ACC112 (cell line): ENCODE data around the gene LRIT1.

Experiments used
- H2AFZ ChIP-seq: fragments of 200-600 bp; sonication (generic); one replicate; pipeline ENCODE4 v1.6.0; 2017; ENCODE audit warnings: antibody characterized with exemption, low read length; ENCODE audit not compliant: unreplicated experiment
- H3K27ac ChIP-seq: fragments of 200-600 bp; sonication (generic); 2 replicates; pipeline ENCODE4 v1.5.1; 2014; ENCODE audit warnings: low read depth, mild to moderate bottlenecking, antibody characterized with exemption, low read length, moderate library complexity
- H3K27me3 ChIP-seq: fragments of 200-600 bp; sonication (generic); 2 replicates; pipeline ENCODE4 v1.6.1; 2014; ENCODE audit warnings: mild to moderate bottlenecking, antibody characterized with exemption, low read length, moderate library complexity, mixed read lengths; ENCODE audit not compliant: insufficient read depth
- H3K36me3 ChIP-seq: fragments of 200-600 bp; sonication (generic); 2 replicates; pipeline ENCODE4 v1.6.1; 2016; ENCODE audit warnings: mild to moderate bottlenecking, antibody characterized with exemption, low read length, moderate library complexity, mixed read lengths; ENCODE audit not compliant: insufficient read depth
- H3K4me1 ChIP-seq: fragments of 200-600 bp; sonication (generic); one replicate; pipeline ENCODE4 v1.6.1; 2016; ENCODE audit warnings: low read length, mixed read lengths; ENCODE audit not compliant: insufficient read depth, unreplicated experiment, control insufficient read depth
- H3K4me3 ChIP-seq: fragments of 200-600 bp; sonication (generic); 2 replicates; pipeline ENCODE4 v1.5.1; 2014; ENCODE audit warnings: mild to moderate bottlenecking, low read depth, low read length
- H3K79me2 ChIP-seq: fragments of 200-600 bp; sonication (generic); one replicate; pipeline ENCODE4 v1.6.0; 2016; ENCODE audit warnings: low read length; ENCODE audit not compliant: control insufficient read depth, unreplicated experiment, insufficient read depth

The LRIT1 gene

GRCh38 chr10:84213076-84213475 lies 28.3 kb downstream of the LRIT1 start:
- no peaks in the 10 kb centered on the region for H3K4me1 ChIP-seq
- H3K79me2 ChIP-seq = no peaks in the 10 kb centered on the region
- no peak overlapping the region for H2AFZ ChIP-seq
- H3K27ac ChIP-seq = no peak overlapping the region
- no peak overlapping the region for H3K4me3 ChIP-seq
- no peaks in the 10 kb centered on the region for H3K36me3 ChIP-seq
- H3K27me3 ChIP-seq = peaks cover 74% of the 10 kb centered on the region

- no peak overlapping the region for H3K4me3 ChIP-seq
- no peaks in the 10 kb centered on the region for H3K79me2 ChIP-seq
- H3K4me1 ChIP-seq = no peaks in the 10 kb centered on the region
- no peaks in the 10 kb centered on the region for H3K36me3 ChIP-seq
- H2AFZ ChIP-seq = no peak overlapping the region
- peaks cover 79% of the 10 kb centered on the region for H3K27me3 ChIP-seq
- no peak overlapping the region for H3K27ac ChIP-seq
These were observed 29.3 kb downstream of the LRIT1 start for GRCh38 chr10:84212014-84212413.

- no peak overlapping the region for H2AFZ ChIP-seq
- H3K27me3 ChIP-seq = peaks cover 80% of the 10 kb centered on the region
- no peaks in the 10 kb centered on the region for H3K79me2 ChIP-seq
- H3K4me3 ChIP-seq = no peak overlapping the region
- H3K27ac ChIP-seq = no peak overlapping the region
- no peaks in the 10 kb centered on the region for H3K36me3 ChIP-seq
- H3K4me1 ChIP-seq = no peaks in the 10 kb centered on the region
These were observed 29.8 kb downstream of the LRIT1 start for GRCh38 chr10:84211566-84211965.

GRCh38 chr10:84208023-84208422 lies 33.3 kb downstream of the LRIT1 start:
- no peak overlapping the region for H2AFZ ChIP-seq
- no peak overlapping the region for H3K4me3 ChIP-seq
- H3K36me3 ChIP-seq = no peaks in the 10 kb centered on the region
- peaks cover 58% of the 10 kb centered on the region for H3K27me3 ChIP-seq
- H3K27ac ChIP-seq = no peak overlapping the region
- no peaks in the 10 kb centered on the region for H3K4me1 ChIP-seq
- H3K79me2 ChIP-seq = no peaks in the 10 kb centered on the region

DNA sequence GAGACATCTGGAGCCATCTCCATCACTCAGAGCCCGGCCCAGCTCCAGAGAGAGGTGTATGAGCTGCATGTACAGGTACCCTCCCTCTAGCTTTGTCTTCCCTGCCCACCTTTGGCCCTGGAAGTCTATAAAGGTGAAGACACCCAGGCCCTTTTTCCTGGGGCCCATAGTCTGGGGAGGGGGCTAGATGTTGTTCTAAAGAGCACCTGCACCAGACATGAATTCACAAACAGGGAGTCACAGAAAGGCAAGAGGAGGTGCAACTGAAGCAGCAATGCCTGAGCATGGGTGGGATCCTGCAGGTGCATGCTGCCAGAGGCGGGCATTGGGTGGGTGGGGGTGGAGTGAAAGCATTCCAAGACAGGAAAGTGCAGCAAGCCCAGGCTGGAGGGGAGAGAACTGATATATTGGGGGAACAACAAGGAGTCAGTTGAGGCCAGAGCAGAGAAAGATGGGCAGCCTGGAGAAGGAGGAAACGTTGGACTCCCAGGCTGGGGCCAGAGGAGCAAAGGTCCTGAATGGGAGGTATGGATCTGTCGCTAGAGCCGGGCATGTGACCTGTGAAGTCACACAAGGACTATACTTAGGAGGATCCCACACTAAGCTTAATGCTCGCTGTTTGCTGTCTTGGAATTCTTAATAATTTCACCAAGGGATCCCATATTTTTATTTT lies 35.4 kb downstream of the LRIT1 start:
- peaks cover 49% of the 10 kb centered on the region for H3K27me3 ChIP-seq

DNA sequence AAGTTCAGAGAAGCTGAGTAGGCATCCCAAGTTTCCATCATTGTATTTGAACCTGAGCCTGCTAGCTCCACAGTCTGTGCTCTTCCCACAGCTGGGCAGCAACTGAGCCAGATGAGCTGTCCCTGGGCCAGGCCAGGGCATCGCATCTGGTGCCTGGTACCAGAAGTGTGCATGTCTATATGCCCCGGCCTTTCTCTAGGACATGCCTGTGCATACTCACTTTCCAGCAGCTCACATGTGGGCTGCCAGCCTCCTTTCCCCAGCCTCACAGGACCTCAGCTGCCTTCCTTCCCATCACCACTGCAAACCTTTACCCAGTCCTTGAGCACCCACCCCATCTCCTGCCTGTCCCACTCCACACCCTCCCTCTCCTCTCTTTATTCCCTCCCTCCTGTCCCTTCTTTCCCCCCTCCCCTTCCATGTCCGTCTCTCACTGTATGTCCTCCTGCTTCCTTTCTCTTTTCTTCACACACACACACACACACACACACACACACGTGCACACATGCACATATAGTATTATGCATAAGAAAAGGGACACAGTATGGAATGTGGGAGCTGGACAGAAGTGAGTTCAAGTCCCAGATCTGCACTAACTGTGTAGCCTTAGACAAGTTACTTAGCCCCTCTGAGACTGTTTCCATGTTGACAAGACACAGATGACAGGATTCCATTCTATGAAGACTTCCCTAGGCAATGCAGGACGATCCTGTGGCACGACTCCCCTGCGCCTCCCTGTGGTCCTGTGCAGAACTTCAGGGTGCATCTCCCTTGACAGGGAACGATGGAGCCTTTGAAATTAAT lies 36.1 kb downstream of the LRIT1 start:
- Histone ChIP-seq H3K27ac (no peak overlapping the region), H3K4me1 (no peaks in the 10 kb centered on the region), H3K4me3 (no peak overlapping the region), H3K79me2 (no peaks in the 10 kb centered on the region), H2AFZ (no peak overlapping the region), H3K27me3 (peaks cover 49% of the 10 kb centered on the region), H3K36me3 (no peaks in the 10 kb centered on the region)

More for the DNA sequence above, 35.4 kb downstream of the LRIT1 start:
- no peak overlapping the region for H3K27ac ChIP-seq
- no peaks in the 10 kb centered on the region for H3K4me1 ChIP-seq
- H3K36me3 ChIP-seq = no peaks in the 10 kb centered on the region
- no peak overlapping the region for H2AFZ ChIP-seq
- no peaks in the 10 kb centered on the region for H3K79me2 ChIP-seq
- H3K4me3 ChIP-seq = no peak overlapping the region

- H3K27me3 ChIP-seq = peaks cover 47% of the 10 kb centered on the region
- H3K4me1 ChIP-seq = no peaks in the 10 kb centered on the region
- H3K27ac ChIP-seq = no peak overlapping the region
- no peaks in the 10 kb centered on the region for H3K79me2 ChIP-seq
- no peak overlapping the region for H3K4me3 ChIP-seq
- no peak overlapping the region for H2AFZ ChIP-seq
- no peaks in the 10 kb centered on the region for H3K36me3 ChIP-seq
These were observed 36.7 kb downstream of the LRIT1 start for GRCh38 chr10:84204610-84205009.

GRCh38 chr10:84204122-84204521 lies 37.2 kb downstream of the LRIT1 start:
- no peaks in the 10 kb centered on the region for H3K79me2 ChIP-seq
- H3K4me3 ChIP-seq = no peak overlapping the region

DNA sequence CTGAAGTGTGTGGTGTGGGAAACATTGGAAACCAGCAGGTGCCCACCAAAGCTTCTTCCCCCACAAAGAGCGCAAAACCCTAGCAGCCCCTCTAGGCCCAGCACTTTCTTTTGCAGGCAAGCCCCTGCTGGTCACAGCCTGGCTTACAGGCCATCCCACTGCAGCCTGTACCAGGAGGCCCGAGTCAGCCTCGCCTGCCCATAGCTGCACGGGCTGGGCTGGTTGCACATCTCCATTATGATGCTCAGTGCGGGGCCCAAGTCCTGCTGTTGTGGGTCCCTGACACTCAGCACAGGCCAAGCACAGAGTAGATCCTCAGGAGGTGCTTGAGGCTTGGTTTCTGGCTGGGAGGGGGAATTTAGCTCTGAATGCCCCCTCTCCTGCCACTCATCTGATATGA lies 39.0 kb downstream of the LRIT1 start:
- no peak overlapping the region for H3K4me3 ChIP-seq
- H3K36me3 ChIP-seq = no peaks in the 10 kb centered on the region
- H2AFZ ChIP-seq = no peak overlapping the region

More at GRCh38 chr10:84204122-84204521, 37.2 kb downstream of the LRIT1 start:
- Histone ChIP-seq H3K27me3 (peaks cover 48% of the 10 kb centered on the region), H3K4me1 (no peaks in the 10 kb centered on the region), H3K36me3 (no peaks in the 10 kb centered on the region), H3K27ac (no peak overlapping the region), H2AFZ (no peak overlapping the region)

GRCh38 chr10:84201682-84202081 lies 39.7 kb downstream of the LRIT1 start:
- Histone ChIP-seq H3K4me1 (no peaks in the 10 kb centered on the region), H3K27ac (no peak overlapping the region), H3K27me3 (peaks cover 49% of the 10 kb centered on the region), H3K36me3 (no peaks in the 10 kb centered on the region), H3K79me2 (no peaks in the 10 kb centered on the region), H2AFZ (no peak overlapping the region), H3K4me3 (no peak overlapping the region)

More for the DNA sequence above, 39.0 kb downstream of the LRIT1 start:
- Histone ChIP-seq H3K27ac (no peak overlapping the region), H3K4me1 (no peaks in the 10 kb centered on the region), H3K27me3 (peaks cover 49% of the 10 kb centered on the region), H3K79me2 (no peaks in the 10 kb centered on the region)

DNA sequence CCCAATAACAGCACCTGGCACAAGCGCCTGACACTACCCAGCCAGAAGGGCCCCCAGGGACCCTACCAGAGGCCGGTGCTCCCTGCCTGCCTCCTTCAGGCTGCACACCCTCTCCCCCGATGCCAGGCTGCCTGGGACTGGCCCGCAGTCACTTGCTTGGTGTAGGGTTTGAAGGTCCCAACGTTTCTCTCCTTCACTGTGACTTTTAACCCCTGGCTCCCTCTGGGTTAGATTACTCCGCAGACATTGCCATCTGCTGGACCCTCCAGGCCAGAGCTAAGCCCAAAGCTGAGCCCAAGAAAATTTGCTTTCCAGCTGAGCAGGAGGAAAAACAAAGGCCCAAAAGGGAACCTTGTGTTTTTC lies 40.1 kb downstream of the LRIT1 start:
- no peaks in the 10 kb centered on the region for H3K4me1 ChIP-seq
- no peak overlapping the region for H2AFZ ChIP-seq
- H3K4me3 ChIP-seq = no peak overlapping the region
- no peak overlapping the region for H3K27ac ChIP-seq
- H3K27me3 ChIP-seq = peaks cover 49% of the 10 kb centered on the region
- no peaks in the 10 kb centered on the region for H3K79me2 ChIP-seq
- no peaks in the 10 kb centered on the region for H3K36me3 ChIP-seq
